GM21786 (cell line): ENCODE data around the gene ALMS1.
A peak's percentile ranks its signal among the peaks of the same experiment; 100 is the strongest.
"Not testable (repeated sequence)": the region's sequence is repeated elsewhere in the genome, so short reads cannot be mapped to it uniquely, and the experiment has no call there.

ENCODE experiments used
- ATAC-seq: cut with Tn5 transposase; IDR thresholded peaks from one replicate; pipeline ENCODE4 v1.9.1; 2021; ENCODE audit not compliant: unreplicated experiment

Gene ALMS1

DNA sequence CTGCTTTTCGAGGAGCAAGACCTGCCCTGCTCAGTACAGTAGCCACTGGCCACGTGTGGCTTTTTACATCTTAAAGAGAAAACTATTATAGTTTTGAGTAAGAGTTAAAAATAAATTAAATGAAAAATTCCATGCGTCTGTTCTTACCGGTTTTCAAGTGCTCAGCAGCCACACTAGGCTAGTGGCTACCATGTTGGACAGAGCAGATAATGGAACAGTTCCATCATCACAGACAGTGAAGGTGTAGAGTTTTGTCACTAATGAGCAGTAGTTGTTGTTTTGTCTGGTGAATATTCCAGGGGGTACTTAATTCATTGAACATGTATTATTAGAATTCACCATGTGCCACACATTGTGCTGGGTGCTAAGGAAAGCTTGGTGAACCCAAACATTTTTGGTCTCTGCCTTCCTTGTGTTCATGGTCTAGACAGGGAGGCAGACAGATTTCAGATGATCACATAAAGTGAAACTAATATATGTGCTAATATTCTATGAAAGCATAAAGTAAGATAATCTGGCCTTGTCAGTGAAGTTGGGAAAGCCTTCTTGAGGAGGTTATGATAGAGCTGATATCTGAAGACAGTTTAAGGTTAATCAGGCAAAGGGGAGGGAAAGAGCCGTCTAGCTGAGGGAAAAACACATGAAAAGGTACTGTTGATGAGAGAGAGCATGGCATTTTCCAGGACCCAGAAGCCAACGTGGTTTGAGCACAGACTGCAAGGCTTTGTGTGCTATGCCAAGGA, 1.4 kb downstream of the ALMS1 start:
- ATAC-seq = no peak

GRCh38 chr2:73402386-73403103, 16.9 kb downstream of the ALMS1 start:
- no peak for ATAC-seq

DNA sequence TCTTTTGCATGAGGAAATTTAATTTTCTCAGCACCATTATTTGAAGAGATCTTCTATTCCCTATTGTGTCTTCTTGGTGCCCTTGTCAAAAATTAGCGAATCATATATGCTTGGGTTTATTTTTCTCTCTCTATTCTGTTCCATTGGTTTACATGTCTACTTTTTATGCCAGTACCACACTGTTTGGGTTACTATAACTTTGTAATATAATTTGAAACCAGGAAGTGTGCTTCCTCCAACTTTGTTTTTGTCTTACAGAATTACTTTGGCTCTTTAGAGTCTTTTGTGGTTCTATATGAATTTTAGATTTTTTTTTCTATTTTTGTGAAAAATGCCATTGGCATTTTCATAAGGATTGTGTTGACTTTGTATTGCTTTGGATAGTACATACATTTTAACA, 17.6 kb downstream of the ALMS1 start:
- ATAC-seq = no peak

DNA sequence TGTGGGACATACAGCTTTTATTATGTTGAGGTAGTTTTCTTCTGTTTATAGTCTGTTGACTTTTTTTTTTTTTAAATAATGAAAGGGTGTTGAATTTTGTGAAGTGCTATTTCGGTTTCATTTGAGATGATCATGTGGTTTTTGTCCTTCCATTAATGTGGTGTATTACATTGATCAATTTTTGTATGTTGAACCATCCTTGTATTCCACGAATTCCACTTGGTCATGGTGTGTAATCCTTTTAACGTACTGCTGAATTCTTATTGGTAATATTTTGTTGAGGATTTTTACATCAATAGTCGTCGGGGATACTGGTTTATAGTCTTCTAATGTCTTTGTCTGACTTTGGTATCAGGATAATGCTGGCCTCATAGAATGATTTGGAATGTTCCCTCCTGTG, 18.8 kb downstream of the ALMS1 start:
- ATAC-seq = no peak

DNA sequence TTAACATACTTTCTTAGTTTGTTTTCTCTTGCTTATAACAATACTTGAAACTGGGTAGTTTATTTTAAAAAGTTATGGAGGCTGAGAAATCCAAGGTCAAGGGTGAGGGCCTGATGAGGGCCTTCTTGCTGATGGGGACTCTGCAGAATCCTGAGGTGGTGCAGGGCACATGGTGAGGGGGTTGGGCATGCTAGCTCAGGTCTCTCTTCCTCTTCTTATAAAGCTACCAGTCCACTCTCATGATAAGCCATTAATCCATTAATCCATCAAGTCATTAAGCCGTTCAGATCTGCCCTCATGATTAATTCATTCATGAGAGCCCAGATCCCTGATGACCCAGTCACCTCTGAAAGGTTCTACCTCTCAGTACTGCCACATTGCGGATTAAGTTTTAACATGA, 21.4 kb downstream of the ALMS1 start:
- no peak for ATAC-seq

GRCh38 chr2:73408198-73408597, 22.6 kb downstream of the ALMS1 start:
- ATAC-seq = peak; percentile 81

DNA sequence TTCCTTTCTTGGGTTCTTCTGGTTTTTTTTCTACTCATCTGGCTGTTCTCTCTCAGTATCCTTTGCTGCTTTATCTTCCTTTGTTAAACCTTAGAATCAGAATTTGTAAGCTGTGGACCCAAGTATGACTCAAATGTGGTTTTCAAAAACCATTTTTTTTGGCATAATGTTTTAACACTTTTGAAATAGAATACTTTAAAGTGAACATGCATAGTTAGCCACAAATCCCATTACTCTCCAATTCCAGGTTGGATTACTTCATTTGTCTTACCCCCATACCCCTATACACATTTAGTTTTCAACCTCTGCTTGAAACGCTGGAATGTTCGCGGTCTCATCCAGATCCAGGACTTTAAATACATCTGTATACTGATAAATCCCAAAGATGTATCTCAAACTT, 29.1 kb downstream of the ALMS1 start:
- ATAC-seq = no peak

DNA sequence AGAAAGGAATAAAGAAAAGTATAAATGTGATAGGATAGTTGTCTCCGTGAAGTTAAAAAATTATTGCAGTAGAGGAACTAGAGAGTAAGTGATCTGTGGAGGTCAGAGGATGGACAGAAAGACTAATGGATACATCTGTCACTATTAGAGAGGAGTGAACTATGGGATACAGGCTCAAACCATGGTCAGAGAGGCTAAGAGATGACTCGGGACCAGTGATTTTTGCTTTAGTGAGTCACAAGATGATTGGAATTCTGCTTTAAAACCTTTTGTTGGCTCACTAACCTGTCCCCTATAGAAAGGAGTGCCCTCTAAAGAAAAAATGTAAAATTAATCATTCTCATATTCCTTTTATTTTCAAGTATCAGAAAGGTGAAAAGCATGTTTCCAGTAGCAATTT, 30.3 kb downstream of the ALMS1 start:
- ATAC-seq = no peak

- no peak for ATAC-seq
Measured at GRCh38 chr2:73418343-73418742, 32.7 kb downstream of the ALMS1 start.

DNA sequence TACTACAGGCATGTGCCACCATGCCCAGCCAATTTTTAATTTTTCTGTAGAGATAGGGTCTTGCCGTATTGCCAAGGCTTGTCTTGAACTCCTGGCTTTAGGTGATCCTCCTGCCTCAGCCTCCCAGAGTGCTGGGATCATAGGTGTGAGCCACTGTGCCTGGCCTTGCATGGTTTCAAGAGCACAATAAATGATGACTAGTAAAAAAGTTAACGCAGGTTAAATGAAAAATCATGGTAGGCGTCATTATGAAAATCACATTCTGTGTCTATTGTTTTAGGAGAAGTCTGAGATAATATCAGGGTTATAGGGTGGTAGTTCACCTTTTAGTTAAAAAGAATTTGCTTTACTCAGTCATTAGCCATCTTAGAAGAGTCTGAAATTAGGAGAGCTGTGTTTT, 38.3 kb downstream of the ALMS1 start:
- no peak for ATAC-seq

DNA sequence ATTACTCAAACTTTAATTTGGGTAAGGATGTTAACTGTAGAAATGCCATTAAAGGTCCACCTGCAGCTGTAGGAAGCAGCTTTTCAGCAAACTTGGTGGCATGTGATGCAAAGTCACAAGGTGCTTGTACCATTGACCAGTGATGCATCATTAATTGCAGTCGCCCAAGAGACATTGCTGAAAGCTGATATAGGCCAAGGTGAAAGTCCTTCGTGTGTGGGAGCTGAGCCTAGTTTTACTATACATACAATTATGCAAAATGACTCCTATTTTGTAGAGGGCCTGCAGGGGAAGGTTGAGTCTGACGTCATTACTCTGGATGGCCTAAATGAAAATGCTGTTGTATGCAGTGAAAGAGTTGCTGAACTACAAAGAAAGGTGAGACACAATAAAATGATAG, 40.5 kb downstream of the ALMS1 start:
- ATAC-seq = no peak

- no peak for ATAC-seq
Measured at GRCh38 chr2:73436019-73436418, 50.4 kb downstream of the ALMS1 start.

- no peak for ATAC-seq
Measured at GRCh38 chr2:73444202-73444601, 58.6 kb downstream of the ALMS1 start.

GRCh38 chr2:73448856-73449255, 63.2 kb downstream of the ALMS1 start:
- ATAC-seq = no peak

- no peak for ATAC-seq
Measured at GRCh38 chr2:73449404-73449803, 63.8 kb downstream of the ALMS1 start.

DNA sequence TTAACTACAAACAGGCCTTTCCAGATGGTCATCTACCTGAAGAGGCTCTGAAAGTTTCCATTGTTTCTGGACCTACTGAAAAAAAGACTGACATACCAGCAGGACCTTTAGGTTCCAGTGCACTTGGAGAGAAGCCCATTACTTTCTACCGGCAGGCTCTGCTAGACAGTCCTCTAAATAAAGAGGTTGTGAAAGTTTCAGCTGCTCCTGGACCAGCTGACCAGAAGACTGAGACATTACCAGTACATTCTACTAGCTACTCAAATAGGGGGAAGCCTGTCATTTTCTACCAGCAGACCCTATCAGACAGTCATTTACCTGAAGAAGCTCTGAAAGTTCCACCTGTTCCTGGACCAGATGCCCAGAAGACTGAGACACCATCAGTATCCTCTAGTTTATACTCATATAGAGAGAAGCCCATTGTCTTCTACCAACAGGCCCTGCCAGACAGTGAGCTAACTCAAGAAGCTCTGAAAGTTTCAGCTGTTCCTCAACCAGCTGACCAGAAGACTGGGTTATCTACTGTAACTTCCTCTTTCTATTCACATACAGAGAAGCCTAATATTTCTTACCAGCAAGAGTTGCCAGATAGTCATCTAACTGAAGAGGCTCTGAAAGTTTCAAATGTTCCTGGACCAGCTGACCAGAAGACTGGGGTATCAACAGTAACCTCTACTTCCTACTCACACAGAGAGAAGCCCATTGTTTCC, 65.8 kb downstream of the ALMS1 start:
- ATAC-seq = peak; percentile 98

DNA sequence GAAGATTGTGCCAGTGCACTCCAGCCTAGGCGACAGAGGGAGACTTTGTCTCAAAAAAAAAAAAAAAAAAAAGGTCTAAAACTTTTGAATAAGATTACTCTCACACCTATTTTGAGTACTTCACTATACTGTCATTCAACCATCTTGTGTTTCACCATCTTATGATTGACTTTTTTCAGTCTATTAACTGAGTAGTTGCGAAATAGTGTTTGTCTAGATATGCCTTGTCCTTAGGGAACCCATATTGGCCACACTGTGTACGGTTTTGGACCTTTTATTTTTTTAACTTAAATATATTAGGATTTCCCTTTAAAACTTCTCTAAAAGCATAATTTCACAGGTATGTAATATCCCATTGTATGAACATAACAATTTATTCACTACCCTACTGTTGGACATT, 72.3 kb downstream of the ALMS1 start:
- ATAC-seq = no peak

DNA sequence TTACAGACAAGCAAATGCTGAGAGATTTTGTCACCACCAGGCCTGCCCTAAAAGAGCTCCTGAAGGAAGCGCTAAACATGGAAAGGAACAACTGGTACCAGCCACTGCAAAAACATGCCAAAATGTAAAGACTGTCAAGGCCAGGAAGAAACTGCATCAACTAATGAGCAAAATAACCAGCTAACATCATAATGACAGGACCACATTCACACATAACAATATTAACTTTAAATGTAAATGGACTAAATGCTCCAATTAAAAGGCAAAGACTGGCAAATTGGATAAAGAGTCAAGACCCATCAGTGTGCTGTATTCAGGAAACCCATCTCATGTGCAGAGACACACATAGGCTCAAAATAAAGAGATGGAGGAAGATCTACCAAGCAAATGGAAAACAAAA, 76.8 kb downstream of the ALMS1 start:
- not testable (repeated sequence) for ATAC-seq

- no peak for ATAC-seq
Measured at GRCh38 chr2:73468376-73468775, 82.7 kb downstream of the ALMS1 start.

- ATAC-seq = not testable (repeated sequence)
Measured at GRCh38 chr2:73483874-73484273, 98.2 kb downstream of the ALMS1 start.

- ATAC-seq = no peak
Measured at GRCh38 chr2:73487112-73487657, 101.5 kb downstream of the ALMS1 start.

DNA sequence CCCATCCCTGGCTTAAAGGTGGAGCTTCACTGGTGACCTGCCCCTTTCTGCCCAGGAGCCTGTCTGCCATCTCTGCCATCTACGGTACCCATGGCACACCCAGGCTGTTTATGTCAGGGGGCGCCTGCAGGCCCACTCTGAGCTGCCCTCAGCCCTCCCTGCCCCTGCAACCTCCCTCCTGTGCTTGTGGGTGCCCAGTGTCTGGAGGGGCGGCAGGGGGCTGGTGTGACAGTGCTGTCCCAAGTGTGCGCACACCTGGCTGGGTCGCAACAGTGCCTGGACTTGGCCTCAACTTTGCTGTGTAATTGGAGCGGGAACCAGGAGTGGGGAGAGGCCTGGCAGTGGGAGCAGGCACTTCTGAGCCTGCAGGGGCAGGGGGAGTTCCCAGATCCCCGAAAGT, 102.4 kb downstream of the ALMS1 start:
- ATAC-seq = no peak
